HepG2 (cell line): ENCODE measurements around the gene ABHD17C. TPM values are rescaled to one million over a fixed set of nuclear protein-coding genes. Genes with fewer than 3 reads are reported as not detected.

ENCODE experiments used
- ATAC-seq: fragments of 200-7000 bp; cut with Tn5 transposase; 3 replicates; pipeline ENCODE4 v1.9.1; 2020; ENCODE audit warnings: mild to moderate bottlenecking, moderate library complexity
- BruUV-seq: library from RNA; stranded (reverse); fragments of 400-500 nt; replicated peaks from 2 replicates; lab custom pipeline; 2021; lab: Mats Ljungman, UMichigan
- CTCF ChIA-PET: fragments of 300-600 bp; formaldehyde crosslinking; extraction: SDS; loops from one replicate; lab custom pipeline; 2021; ENCODE audit warnings: low total read pairs, inconsistent platforms, low intra/inter-chr PET ratio; lab: Yijun Ruan, JAX
- POLR2A ChIA-PET: fragments of 350-600 bp; sonication (Branson Sonifier 250); formaldehyde crosslinking; loops from one replicate; lab custom pipeline; 2020; ENCODE audit warnings: antibody characterized with exemption, inconsistent platforms; lab: Yijun Ruan, JAX
- DNase-seq: peaks from one replicate; pipeline ENCODE4 v3.0.0-alpha.2; 2015; ENCODE audit warnings: low spot score
- FAIRE-seq: peaks from 3 replicates; lab custom pipeline; 2011; peaks lifted over from hg19 to GRCh38; lab: Jason Lieb, UNC
- H2AFZ ChIP-seq: one replicate; pipeline ENCODE4 v1.6.1; 2011; ENCODE audit warnings: low read length, inconsistent platforms
- H3K27ac ChIP-seq: fragments of 300-600 bp; 3 replicates; pipeline ENCODE4 v1.8.0; 2011; ENCODE audit warnings: mixed run types, mild to moderate bottlenecking, mixed read lengths, low read length, inconsistent platforms; ENCODE audit not compliant: insufficient read depth; ENCODE audit errors: extremely low read length
- H3K27me3 ChIP-seq, 2 experiments: fragments of 200-600 bp in 1 of 2; 2 replicates in 1 of 2; 3 replicates in 1 of 2; pipeline versions ENCODE4 v1.6.0 to v1.8.0; 2011; ENCODE audit warnings: low read length in 2 of 2, mild to moderate bottlenecking in 2 of 2, moderate library complexity in 2 of 2, inconsistent platforms in 1 of 2; ENCODE audit not compliant: insufficient read depth in 2 of 2, control insufficient read depth in 1 of 2
- H3K36me3 ChIP-seq, 2 experiments: fragments of 200-600 bp in 1 of 2; replicated peaks in 1 of 2; 2 replicates in 1 of 2; 3 replicates in 1 of 2; pipeline versions ENCODE4 v1.5.1 to v1.8.0; 2011; ENCODE audit warnings: low read length in 2 of 2, inconsistent platforms in 1 of 2; ENCODE audit not compliant: insufficient read depth in 2 of 2, control insufficient read depth in 1 of 2
- H3K4me1 ChIP-seq: 2 replicates; pipeline ENCODE4 v1.5.1; 2012; ENCODE audit warnings: low read length, inconsistent platforms; ENCODE audit not compliant: insufficient read depth
- H3K4me2 ChIP-seq: 2 replicates; pipeline ENCODE4 v1.6.0; 2011; ENCODE audit warnings: low read depth, low read length, inconsistent platforms
- H3K4me3 ChIP-seq, 3 experiments: fragments of 200-600 bp in 1 of 3; sonication (generic), shearing (Covaris generic) in 1 of 3; replicated peaks in 1 of 3; 2 replicates each; pipeline ENCODE4 v1.5.1; 2011 to 2016; ENCODE audit warnings: low read length in 3 of 3, inconsistent platforms in 2 of 3, low read depth in 2 of 3, mild to moderate bottlenecking in 2 of 3, control low read depth in 1 of 3, mixed read lengths in 1 of 3; ENCODE audit not compliant: insufficient read depth in 1 of 3
- H3K79me2 ChIP-seq: one replicate; pipeline ENCODE4 v1.6.1; 2011; ENCODE audit warnings: low read length, inconsistent platforms; ENCODE audit not compliant: insufficient read depth
- H3K9ac ChIP-seq: 2 replicates; pipeline ENCODE4 v1.6.0; 2011; ENCODE audit warnings: mild to moderate bottlenecking, low read depth, low read length, inconsistent platforms; ENCODE audit not compliant: insufficient read depth
- H3K9me3 ChIP-seq: 2 replicates; pipeline ENCODE4 v1.5.1; 2012; ENCODE audit warnings: mild to moderate bottlenecking, low read length
- H4K20me1 ChIP-seq: 2 replicates; pipeline ENCODE4 v1.6.0; 2011; ENCODE audit warnings: inconsistent platforms, mild to moderate bottlenecking, low read length, moderate library complexity; ENCODE audit not compliant: insufficient read depth
- ADNP ChIP-seq: sonication (generic); formaldehyde crosslinking; IDR thresholded peaks from 2 replicates; pipeline ENCODE4 v1.4.0; 2020; ENCODE audit warnings: missing genetic modification reagents
- FOXC1 ChIP-seq: sonication (generic); formaldehyde crosslinking; IDR thresholded peaks from 2 replicates; pipeline ENCODE4 v1.8.0; 2022; ENCODE audit warnings: mild to moderate bottlenecking, missing genetic modification reagents, borderline replicate concordance
- GLMP ChIP-seq: sonication (generic); formaldehyde crosslinking; IDR thresholded peaks from 2 replicates; pipeline ENCODE4 v1.9.0; 2021; ENCODE audit warnings: missing genetic modification reagents, mild to moderate bottlenecking, borderline replicate concordance
- ISL2 ChIP-seq: sonication (generic); formaldehyde crosslinking; IDR thresholded peaks from 2 replicates; pipeline ENCODE4 v1.5.0; 2020; ENCODE audit warnings: missing genetic modification reagents
- KDM1A ChIP-seq: IDR thresholded peaks from 2 replicates; pipeline ENCODE4 v1.6.1; 2016; ENCODE audit warnings: missing compliant biosample characterization
- MLLT10 ChIP-seq: sonication (generic); formaldehyde crosslinking; IDR thresholded peaks from 2 replicates; pipeline ENCODE4 v1.4.0; 2020; ENCODE audit warnings: missing genetic modification reagents
- NCOA1 ChIP-seq: sonication (generic); formaldehyde crosslinking; IDR thresholded peaks from 2 replicates; pipeline ENCODE4 v1.9.0; 2021; ENCODE audit warnings: missing genetic modification reagents
- RCOR2 ChIP-seq: IDR thresholded peaks from 2 replicates; pipeline ENCODE4 v1.6.1; 2016; ENCODE audit warnings: missing biosample characterization, missing genetic modification reagents
- ZMYM2 ChIP-seq: sonication (generic); formaldehyde crosslinking; IDR thresholded peaks from 2 replicates; pipeline ENCODE4 v1.8.0; 2022; ENCODE audit warnings: mild to moderate bottlenecking, missing genetic modification reagents
- ZMYM3 ChIP-seq: sonication (generic); formaldehyde crosslinking; IDR thresholded peaks from 2 replicates; pipeline ENCODE4 v1.5.1; 2020; ENCODE audit warnings: mild to moderate bottlenecking, missing genetic modification reagents
- ZNF274 ChIP-seq: sonication (generic); formaldehyde crosslinking; IDR thresholded peaks from 2 replicates; pipeline ENCODE4 v1.5.1; 2020; ENCODE audit warnings: mild to moderate bottlenecking, missing genetic modification reagents
- ZNF326 ChIP-seq: sonication (generic); formaldehyde crosslinking; IDR thresholded peaks from 2 replicates; pipeline ENCODE4 v1.4.0; 2020; ENCODE audit warnings: missing genetic modification reagents, borderline replicate concordance
- ZNF33B ChIP-seq: sonication (generic); formaldehyde crosslinking; IDR thresholded peaks from 2 replicates; pipeline ENCODE4 v1.5.1; 2020; ENCODE audit warnings: mild to moderate bottlenecking, missing genetic modification reagents
- ZNF512B ChIP-seq: sonication (generic); formaldehyde crosslinking; IDR thresholded peaks from 2 replicates; pipeline ENCODE4 v1.5.1; 2020; ENCODE audit warnings: missing genetic modification reagents, mild to moderate bottlenecking, borderline replicate concordance
- ZNF564 ChIP-seq: sonication (generic); formaldehyde crosslinking; IDR thresholded peaks from 2 replicates; pipeline ENCODE4 v1.8.1; 2023; ENCODE audit warnings: mild to moderate bottlenecking, missing genetic modification reagents
- ZNF589 ChIP-seq: sonication (generic); formaldehyde crosslinking; conservative IDR thresholded peaks from 2 replicates; pipeline ENCODE4 v1.8.0; 2022; ENCODE audit warnings: mild to moderate bottlenecking, moderate library complexity, missing genetic modification reagents
- ZNF629 ChIP-seq: sonication (generic); formaldehyde crosslinking; conservative IDR thresholded peaks from 2 replicates; pipeline ENCODE4 v1.5.0; 2020; ENCODE audit warnings: missing genetic modification reagents
- ZXDC ChIP-seq: sonication (generic); formaldehyde crosslinking; IDR thresholded peaks from 2 replicates; pipeline ENCODE4 v1.5.0; 2020; ENCODE audit warnings: mild to moderate bottlenecking, missing genetic modification reagents
- WGBS: methylation state at CpG from one replicate; pipeline ENCODE4 v1.1.6; 2017; ENCODE audit warnings: low lambda C conversion rate; 5-methylcytosine and 5-hydroxymethylcytosine counted together
- in situ Hi-C: cut with HindIII; loops from 2 replicates; pipeline ENCODE4 v1.10.0; 2017; ENCODE audit warnings: low pct_unique_long_range_greater_than_20kb; ENCODE audit not compliant: extremely low pct_ligation_motif_present
- intact Hi-C: fragments of 100-400 bp; cut with micrococcal nuclease; formaldehyde crosslinking; loops from one replicate; pipeline ENCODE4 v1.10.0; 2022; ENCODE audit not compliant: unreplicated experiment
- polyA plus RNA-seq, 8 experiments: library from polyadenylated mRNA; depleted of rRNA in 3 of 8; stranded (reverse) in 7 of 8; unstranded in 1 of 8; fragments of >200 nt; fragmentation: Illumina TruSeq in 4 of 8; extraction: Trizol in 4 of 8; gene quantifications; 2 replicates each; pipeline versions ENCODE4 v1.2.1 to v1.2.3, GENCODE V29; 2011 to 2016; ENCODE audit warnings: low read depth in 4 of 8, missing spikeins in 1 of 8, mixed read lengths in 1 of 8; ENCODE audit not compliant: insufficient read depth in 1 of 8
- total RNA-seq, 5 experiments: library from RNA; depleted of rRNA; stranded (reverse); fragments of >200 nt; fragmentation: Illumina TruSeq; extraction: Trizol; gene quantifications; 2 replicates each; pipeline ENCODE4 v1.2.3, GENCODE V29; 2016; ENCODE audit warnings: low read depth in 1 of 5

ABHD17C gene
- total and polyA plus RNA-seq, 2 of the 13 experiments (the other 11 are each of a cell fraction or from before 2014, with no cell fraction given): 2.9 to 3.9 TPM

- H2AFZ ChIP-seq: no peak overlapping the region
- H3K4me2 ChIP-seq: peak overlapping the region; percentile 89
- 0% methylated on average over 1 of the region's 7 CpGs for WGBS
- H3K9me3 ChIP-seq: no peaks in the 10 kb centered on the region
- FAIRE-seq (no peak), DNase-seq (no peak), ATAC-seq (no peak)
- peaks cover 3 to 15% of the 10 kb centered on the region in 2 experiments for H3K36me3 ChIP-seq
- H4K20me1 ChIP-seq: 0 out of 2 replicates have a peak, but pooled peaks cover 5% of the 10 kb centered on the region
- peaks cover 44% of the 10 kb centered on the region for H3K4me1 ChIP-seq
- H3K79me2 ChIP-seq: no peaks in the 10 kb centered on the region
- H3K9ac ChIP-seq: no peak overlapping the region; the same call in 1 of the 2 replicates
- ChIA-PET POLR2A (interaction anchor here (0.6 to 2.5 kb wide), 7 partner anchors 26 to 191 kb away, joined by 3 to 26 read pairs (median 6); no protein-coding TSS in a partner anchor), CTCF (interaction anchor here (1.7 to 4.7 kb wide), 5 partner anchors 78 to 323 kb away, joined by 7 to 65 read pairs (median 25); no protein-coding TSS in a partner anchor)
- BruUV-seq: no TSS peak
- intact Hi-C loops: loop anchor here (5.0 kb wide), 1 partner anchor 361 kb away; no protein-coding TSS in a partner anchor
- peaks cover 2 to 4% of the 10 kb centered on the region in 2 experiments; a peak in 2 of 5 replicates for H3K27me3 ChIP-seq
- peak overlapping the region; percentile 34 to 82 (median 53); a peak in 5 of 6 replicates for H3K4me3 ChIP-seq
- in situ Hi-C loops: loop anchor here (5.0 kb wide), 4 partner anchors 116 to 321 kb away; no protein-coding TSS in a partner anchor
- no peak overlapping the region for H3K27ac ChIP-seq
- TF ChIP-seq KDM1A (CRISPR knock-in tag): peak; percentile 83; the same call in 1 of the 2 replicates
- TF ChIP-seq ISL2: no peak
- TF ChIP-seq ZNF629: peak; percentile 98
- no peak for TF ChIP-seq ZNF33B (CRISPR knock-in tag)
- no peak for TF ChIP-seq MLLT10 (CRISPR knock-in tag)
- TF ChIP-seq ZMYM3 (CRISPR knock-in tag): peak; percentile 88
- TF ChIP-seq ZXDC (CRISPR knock-in tag): no peak
- no peak for TF ChIP-seq FOXC1
- peak; percentile 83 for TF ChIP-seq ADNP (CRISPR knock-in tag)
- no peak for TF ChIP-seq ZNF274
- no peak for TF ChIP-seq ZNF512B (CRISPR knock-in tag)
- 0 out of 2 replicates have a peak, but pooled peaks have one; percentile 19 for TF ChIP-seq ZMYM2 (CRISPR knock-in tag)
- 0 out of 2 replicates have a peak, but pooled peaks have one; percentile 8 for TF ChIP-seq ZNF564
- TF ChIP-seq ZNF589 (CRISPR knock-in tag): 0 out of 2 replicates have a peak, but pooled peaks have one; percentile 9
- TF ChIP-seq ZNF326: no peak
- no peak for TF ChIP-seq GLMP (CRISPR knock-in tag)
- peak; percentile 64 for TF ChIP-seq RCOR2 (CRISPR knock-in tag)
- 0 out of 2 replicates have a peak, but pooled peaks have one; percentile 4 for TF ChIP-seq NCOA1 (CRISPR knock-in tag)
These were observed 83.5 kb downstream of the ABHD17C start for GRCh38 chr15:80778621-80778963.
